ENCODE data around the gene ZNF423. TPM values are rescaled to one million over a fixed set of nuclear protein-coding genes. Genes with fewer than 3 reads are reported as not detected.

Gene ZNF423
- total and polyA plus RNA-seq, 10 donors, result 0.36 to 7.0 (median 3.7) TPM

DNA sequence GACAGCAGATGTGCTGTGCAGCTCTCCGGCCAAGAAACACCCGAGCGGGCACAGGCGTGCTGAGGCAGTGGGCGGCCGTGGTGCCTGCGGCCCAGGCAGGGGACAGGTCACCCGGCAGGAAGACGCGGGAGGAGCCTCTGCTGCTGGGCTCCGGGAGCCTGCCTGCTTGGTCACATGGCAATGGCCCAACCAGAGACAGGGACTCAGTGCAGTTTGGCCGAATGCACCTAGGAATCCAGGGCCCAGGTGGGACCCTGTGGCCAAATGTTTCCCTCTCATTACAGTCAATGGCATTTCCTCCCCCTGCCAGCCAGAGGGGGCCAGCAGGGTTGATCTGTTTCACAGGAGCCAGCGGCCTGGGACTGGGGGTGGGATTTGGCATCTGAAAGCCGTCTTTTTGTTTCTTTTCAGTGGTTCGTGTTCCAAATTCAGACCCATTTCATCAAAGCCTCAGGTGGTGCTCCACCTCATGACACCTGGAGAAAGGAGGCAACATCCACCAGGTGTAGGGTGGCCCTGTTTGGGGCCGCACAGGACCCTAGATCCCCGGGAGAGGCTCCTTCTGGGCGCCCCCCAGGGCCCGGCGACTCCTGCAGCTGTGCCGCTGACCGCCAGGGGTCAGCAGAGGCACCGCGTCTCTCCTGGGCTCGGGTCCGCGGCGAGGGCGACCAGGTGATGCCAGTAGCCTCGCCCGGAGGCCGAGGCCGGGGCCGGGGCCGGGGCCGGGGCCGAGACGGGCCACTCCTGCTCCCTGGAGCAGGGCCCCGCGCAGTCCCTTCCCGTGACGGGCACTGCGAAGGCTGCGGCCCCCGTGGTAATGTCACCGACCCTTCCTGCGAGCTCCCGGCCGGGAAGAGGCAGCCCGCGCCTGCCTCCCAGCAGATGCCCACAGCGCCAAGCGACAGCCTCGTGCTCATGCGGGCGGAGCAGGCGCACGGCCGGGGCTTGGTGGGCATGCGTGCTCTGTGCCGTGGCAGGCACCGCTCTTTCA, 363.8 kb downstream of the ZNF423 start:
- DNase-seq, result peak; percentile 83
- H3K4me1 ChIP-seq, result peaks cover 0 to 15% (median 14%) of the 10 kb centered on the region in 6 donors
- TF ChIP-seq, protein P1, sequence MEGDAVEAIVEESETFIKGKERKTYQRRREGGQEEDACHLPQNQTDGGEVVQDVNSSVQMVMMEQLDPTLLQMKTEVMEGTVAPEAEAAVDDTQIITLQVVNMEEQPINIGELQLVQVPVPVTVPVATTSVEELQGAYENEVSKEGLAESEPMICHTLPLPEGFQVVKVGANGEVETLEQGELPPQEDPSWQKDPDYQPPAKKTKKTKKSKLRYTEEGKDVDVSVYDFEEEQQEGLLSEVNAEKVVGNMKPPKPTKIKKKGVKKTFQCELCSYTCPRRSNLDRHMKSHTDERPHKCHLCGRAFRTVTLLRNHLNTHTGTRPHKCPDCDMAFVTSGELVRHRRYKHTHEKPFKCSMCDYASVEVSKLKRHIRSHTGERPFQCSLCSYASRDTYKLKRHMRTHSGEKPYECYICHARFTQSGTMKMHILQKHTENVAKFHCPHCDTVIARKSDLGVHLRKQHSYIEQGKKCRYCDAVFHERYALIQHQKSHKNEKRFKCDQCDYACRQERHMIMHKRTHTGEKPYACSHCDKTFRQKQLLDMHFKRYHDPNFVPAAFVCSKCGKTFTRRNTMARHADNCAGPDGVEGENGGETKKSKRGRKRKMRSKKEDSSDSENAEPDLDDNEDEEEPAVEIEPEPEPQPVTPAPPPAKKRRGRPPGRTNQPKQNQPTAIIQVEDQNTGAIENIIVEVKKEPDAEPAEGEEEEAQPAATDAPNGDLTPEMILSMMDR (IDR thresholded peaks at IDR 0.05 in 8 of 11, conservative IDR thresholded peaks at IDR 0.05 in 3 of 11), result peak; percentile 29 to 93 (median 88)
- TF ChIP-seq POLR2AphosphoS5 (IDR thresholded peaks at IDR 0.05), result peak in 2 of 3 donors; percentile 61 to 68
- TF ChIP-seq POLR2A (IDR thresholded peaks at IDR 0.05), result no peak
- intact Hi-C loops (cut with DNase I; ENCODE audit: low total_unique reads), result loop anchor here (10.0 kb wide), 1 partner anchor 103 kb away; no protein-coding TSS in a partner anchor
- no peaks in the 10 kb centered on the region for H3K36me3 ChIP-seq
- 30 to 48% (median 37%) methylated on average over 16 to 62 of the region's 62 CpGs for WGBS, 5 donors
- peaks cover 0 to 14% (median 0%) of the 10 kb centered on the region in 7 donors for H3K27me3 ChIP-seq (replicated peaks in 1 of 7)
- H3K4me3 ChIP-seq, result peak overlapping the region in 7 of 8 donors; percentile 7 to 58 (median 26)
- peak overlapping the region in 6 of 8 donors; percentile 26 to 74 (median 59) for H3K27ac ChIP-seq
- no peaks in the 10 kb centered on the region for H3K9me3 ChIP-seq

DNA sequence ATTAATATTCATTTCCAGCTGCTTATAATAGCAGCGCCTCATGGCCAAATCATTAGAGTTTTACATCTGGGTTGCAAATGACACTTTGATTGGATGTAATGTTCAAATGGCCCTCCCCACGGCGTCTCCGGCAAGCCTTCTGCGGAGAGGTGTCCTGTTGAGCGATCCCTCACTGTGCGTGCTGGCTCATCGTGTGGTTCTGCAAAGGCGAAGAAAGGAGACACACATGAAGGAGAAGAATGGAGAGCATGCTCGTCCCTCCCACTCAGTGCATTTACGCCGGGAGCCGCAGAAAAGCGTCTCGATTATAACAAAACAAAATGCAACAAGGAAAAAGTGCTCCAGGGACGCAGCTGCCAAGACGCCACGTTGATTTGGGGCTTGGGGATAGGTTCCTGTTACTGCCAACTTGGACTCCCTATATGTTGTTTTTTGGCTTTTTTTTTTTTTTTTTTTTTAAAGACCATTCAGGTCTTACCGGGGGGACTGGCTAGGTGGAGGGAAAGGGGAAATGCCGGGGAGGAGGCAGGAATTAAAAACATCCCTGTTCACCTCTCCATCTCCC, 364.7 kb downstream of the ZNF423 start:
- peak overlapping the region in 1 of 8 donors; percentile 58 for H3K4me3 ChIP-seq
- DNase-seq, result peak; percentile 53
- intact Hi-C loops (cut with DNase I; ENCODE audit: low total_unique reads), result loop anchor here (10.0 kb wide), 1 partner anchor 104 kb away; no protein-coding TSS in a partner anchor

DNA sequence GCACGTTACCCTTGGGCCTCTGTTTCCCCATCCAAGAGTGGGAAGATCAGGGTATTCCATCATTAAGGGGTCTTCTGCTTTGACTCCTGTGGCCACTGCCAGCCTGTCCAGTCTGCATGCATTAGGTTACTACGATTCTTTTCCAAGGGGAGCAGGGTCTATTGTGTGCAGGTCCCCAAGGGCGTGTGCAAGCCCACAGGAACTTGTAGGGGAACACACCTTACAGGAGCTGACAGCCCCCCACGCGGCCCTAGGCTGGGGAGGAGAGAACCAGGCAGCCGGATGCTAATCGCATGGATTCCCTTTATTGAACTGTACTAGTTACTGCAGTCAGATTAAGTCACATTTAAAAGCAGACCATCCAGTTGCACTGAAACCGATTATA, 365.6 kb downstream of the ZNF423 start:
- intact Hi-C loops (cut with DNase I; ENCODE audit: low total_unique reads), result loop anchor here (10.0 kb wide), 1 partner anchor 104 kb away; no protein-coding TSS in a partner anchor
- Histone ChIP-seq H3K27me3 (replicated peaks in 1 of 7) (peaks cover 0 to 14% (median 0%) of the 10 kb centered on the region in 7 donors), H3K9me3 (no peaks in the 10 kb centered on the region), H3K27ac (no peak overlapping the region), H3K4me3 (no peak overlapping the region), H3K36me3 (no peaks in the 10 kb centered on the region), H3K4me1 (peaks cover 0 to 15% (median 14%) of the 10 kb centered on the region in 6 donors)
- peak; percentile 47 for DNase-seq
- 85 to 94% (median 90%) methylated on average over 8 of the region's 8 CpGs for WGBS, 5 donors
- no peak for TF ChIP-seq POLR2AphosphoS5 (IDR thresholded peaks at IDR 0.05)
- TF ChIP-seq POLR2A (IDR thresholded peaks at IDR 0.05), result no peak
- TF ChIP-seq, protein P1 (IDR thresholded peaks at IDR 0.05 in 8 of 11, conservative IDR thresholded peaks at IDR 0.05 in 3 of 11), result no peak

More for the DNA sequence above, 364.7 kb downstream of the ZNF423 start:
- peaks cover 0 to 14% (median 0%) of the 10 kb centered on the region in 7 donors for H3K27me3 ChIP-seq (replicated peaks in 1 of 7)
- H3K36me3 ChIP-seq, result no peaks in the 10 kb centered on the region
- no peaks in the 10 kb centered on the region for H3K9me3 ChIP-seq
- peaks cover 0 to 15% (median 14%) of the 10 kb centered on the region in 6 donors for H3K4me1 ChIP-seq
- H3K27ac ChIP-seq, result peak overlapping the region in 3 of 8 donors; percentile 64 to 74 (median 70)
- 88 to 92% (median 91%) methylated on average over 20 of the region's 20 CpGs for WGBS, 5 donors
- TF ChIP-seq POLR2A (IDR thresholded peaks at IDR 0.05), result no peak
- TF ChIP-seq, protein P1 (IDR thresholded peaks at IDR 0.05 in 8 of 11, conservative IDR thresholded peaks at IDR 0.05 in 3 of 11), result no peak
- no peak for TF ChIP-seq POLR2AphosphoS5 (IDR thresholded peaks at IDR 0.05)
